Measurements from ENCODE around the gene MTARC2.

DNA sequence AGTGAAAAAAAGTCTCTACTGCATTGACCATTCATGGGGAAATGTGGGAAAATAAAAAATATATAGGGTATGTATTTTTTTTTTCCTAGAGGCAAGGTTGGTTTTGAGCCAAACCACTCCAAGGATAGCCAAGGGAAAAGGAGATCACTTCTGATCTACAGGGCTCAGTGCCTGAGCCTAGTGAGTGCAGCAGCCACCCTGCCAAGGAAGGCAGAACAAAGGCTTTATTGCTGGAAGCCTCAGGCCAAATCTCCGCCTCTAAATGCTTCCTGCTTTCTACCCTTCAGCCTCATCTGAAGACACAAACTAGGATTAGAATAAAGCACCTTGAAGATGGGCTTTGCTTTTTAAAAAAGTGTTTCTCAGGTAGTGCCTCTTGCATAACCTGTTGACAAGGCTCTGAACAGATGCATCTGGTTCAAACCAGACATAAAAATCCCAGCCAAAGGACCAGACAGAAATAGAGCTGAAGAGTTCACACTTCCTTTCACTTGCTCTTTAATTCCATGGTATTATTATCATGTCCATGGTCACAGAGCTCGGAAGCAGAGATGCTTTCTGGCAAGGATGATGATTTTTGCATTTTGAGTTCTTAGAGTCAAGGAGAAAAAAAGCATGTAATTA is 47.5 kb upstream of the MTARC2 start:
- TF ChIP-seq, protein P1, sequence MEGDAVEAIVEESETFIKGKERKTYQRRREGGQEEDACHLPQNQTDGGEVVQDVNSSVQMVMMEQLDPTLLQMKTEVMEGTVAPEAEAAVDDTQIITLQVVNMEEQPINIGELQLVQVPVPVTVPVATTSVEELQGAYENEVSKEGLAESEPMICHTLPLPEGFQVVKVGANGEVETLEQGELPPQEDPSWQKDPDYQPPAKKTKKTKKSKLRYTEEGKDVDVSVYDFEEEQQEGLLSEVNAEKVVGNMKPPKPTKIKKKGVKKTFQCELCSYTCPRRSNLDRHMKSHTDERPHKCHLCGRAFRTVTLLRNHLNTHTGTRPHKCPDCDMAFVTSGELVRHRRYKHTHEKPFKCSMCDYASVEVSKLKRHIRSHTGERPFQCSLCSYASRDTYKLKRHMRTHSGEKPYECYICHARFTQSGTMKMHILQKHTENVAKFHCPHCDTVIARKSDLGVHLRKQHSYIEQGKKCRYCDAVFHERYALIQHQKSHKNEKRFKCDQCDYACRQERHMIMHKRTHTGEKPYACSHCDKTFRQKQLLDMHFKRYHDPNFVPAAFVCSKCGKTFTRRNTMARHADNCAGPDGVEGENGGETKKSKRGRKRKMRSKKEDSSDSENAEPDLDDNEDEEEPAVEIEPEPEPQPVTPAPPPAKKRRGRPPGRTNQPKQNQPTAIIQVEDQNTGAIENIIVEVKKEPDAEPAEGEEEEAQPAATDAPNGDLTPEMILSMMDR (IDR thresholded peaks at IDR 0.05; ENCODE audit: poor library complexity, severe bottlenecking) = no peak
- TF ChIP-seq POLR2AphosphoS5 (IDR thresholded peaks at IDR 0.05) = no peak
- TF ChIP-seq, protein P2, sequence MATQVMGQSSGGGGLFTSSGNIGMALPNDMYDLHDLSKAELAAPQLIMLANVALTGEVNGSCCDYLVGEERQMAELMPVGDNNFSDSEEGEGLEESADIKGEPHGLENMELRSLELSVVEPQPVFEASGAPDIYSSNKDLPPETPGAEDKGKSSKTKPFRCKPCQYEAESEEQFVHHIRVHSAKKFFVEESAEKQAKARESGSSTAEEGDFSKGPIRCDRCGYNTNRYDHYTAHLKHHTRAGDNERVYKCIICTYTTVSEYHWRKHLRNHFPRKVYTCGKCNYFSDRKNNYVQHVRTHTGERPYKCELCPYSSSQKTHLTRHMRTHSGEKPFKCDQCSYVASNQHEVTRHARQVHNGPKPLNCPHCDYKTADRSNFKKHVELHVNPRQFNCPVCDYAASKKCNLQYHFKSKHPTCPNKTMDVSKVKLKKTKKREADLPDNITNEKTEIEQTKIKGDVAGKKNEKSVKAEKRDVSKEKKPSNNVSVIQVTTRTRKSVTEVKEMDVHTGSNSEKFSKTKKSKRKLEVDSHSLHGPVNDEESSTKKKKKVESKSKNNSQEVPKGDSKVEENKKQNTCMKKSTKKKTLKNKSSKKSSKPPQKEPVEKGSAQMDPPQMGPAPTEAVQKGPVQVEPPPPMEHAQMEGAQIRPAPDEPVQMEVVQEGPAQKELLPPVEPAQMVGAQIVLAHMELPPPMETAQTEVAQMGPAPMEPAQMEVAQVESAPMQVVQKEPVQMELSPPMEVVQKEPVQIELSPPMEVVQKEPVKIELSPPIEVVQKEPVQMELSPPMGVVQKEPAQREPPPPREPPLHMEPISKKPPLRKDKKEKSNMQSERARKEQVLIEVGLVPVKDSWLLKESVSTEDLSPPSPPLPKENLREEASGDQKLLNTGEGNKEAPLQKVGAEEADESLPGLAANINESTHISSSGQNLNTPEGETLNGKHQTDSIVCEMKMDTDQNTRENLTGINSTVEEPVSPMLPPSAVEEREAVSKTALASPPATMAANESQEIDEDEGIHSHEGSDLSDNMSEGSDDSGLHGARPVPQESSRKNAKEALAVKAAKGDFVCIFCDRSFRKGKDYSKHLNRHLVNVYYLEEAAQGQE (IDR thresholded peaks at IDR 0.05; ENCODE audit: borderline replicate concordance) = no peak
